Skin of body (tissue), 2 donors: Measurements from ENCODE around the gene ZNF865. TPM values are rescaled to one million over a fixed set of nuclear protein-coding genes. Genes with fewer than 3 reads are reported as not detected.

Experiments used
- DNase-seq: peaks from one replicate; lab custom pipeline; 2025; lab: John Stamatoyannopoulos, UW
- total RNA-seq: library from RNA; depleted of rRNA; stranded (reverse); fragments of >200 nt; gene quantifications from one replicate; pipeline ENCODE4 v1.2.3, GENCODE V29; 2014

ZNF865 gene
- total RNA-seq, 1 donor from 2014 or later: 2.1 TPM

DNA sequence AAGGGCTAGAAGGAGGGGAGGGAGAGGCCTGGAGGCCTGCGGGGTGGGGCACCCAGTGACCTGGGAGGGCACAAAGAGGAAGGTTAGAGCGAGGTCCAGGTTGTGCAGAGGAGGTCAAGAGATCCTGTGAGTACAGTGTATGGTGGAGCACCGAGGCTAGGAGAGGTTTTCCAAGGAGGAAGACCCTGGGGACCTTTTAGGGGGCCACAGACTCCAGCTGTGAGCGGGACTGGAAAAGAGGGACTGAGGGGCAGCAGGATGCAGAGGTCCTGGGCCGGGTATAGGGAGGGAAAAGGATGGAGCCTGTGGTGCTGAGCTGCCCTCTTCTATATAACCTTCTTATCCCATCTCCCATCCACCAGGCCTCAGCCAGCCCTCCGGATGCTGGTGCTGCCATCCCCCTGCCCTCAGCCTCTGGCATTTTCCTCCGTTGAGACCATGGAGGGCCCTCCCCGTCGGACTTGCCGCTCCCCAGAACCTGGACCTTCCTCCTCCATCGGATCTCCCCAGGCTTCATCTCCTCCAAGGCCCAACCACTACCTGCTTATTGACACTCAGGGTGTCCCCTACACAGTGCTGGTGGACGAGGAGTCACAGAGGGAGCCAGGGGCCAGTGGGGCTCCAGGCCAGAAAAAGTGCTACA, 38.9 kb downstream of the ZNF865 start:
- DNase-seq: no peak

GRCh38 chr19:55644842-55645511, 39.5 kb downstream of the ZNF865 start:
- DNase-seq: no peak

DNA sequence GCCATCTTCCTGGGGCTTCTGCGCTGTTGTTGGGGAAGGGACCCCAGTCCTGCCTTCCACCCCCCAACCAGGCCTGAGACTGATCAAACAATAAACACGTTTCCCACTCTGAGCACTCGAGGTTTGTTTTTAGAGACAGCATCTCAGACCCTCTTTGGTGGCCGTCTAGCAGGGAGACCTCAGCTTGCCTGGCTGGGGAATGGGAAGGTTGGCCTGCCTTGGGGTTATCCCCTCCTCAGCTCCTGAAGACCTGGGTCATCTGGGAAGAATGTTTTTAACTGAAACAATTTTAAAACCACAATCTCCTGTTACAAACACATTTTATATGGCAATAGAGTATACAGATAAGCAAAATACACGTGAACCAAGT, 40.0 kb downstream of the ZNF865 start:
- DNase-seq: no peak

- DNase-seq: no peak
Observed at GRCh38 chr19:55646889-55647731, 41.7 kb downstream of the ZNF865 start.

- DNase-seq: peak; percentile 86
Observed at GRCh38 chr19:55647732-55648584, 42.5 kb downstream of the ZNF865 start, which contains the start of gene CCDC106. Gene CCDC106, plus strand, starts transcription at chr19:55648212. Its CDS starts 835 bp downstream, at chr19:55649047.

GRCh38 chr19:55648585-55649267, 43.3 kb downstream of the ZNF865 start:
- no peak for DNase-seq

DNA sequence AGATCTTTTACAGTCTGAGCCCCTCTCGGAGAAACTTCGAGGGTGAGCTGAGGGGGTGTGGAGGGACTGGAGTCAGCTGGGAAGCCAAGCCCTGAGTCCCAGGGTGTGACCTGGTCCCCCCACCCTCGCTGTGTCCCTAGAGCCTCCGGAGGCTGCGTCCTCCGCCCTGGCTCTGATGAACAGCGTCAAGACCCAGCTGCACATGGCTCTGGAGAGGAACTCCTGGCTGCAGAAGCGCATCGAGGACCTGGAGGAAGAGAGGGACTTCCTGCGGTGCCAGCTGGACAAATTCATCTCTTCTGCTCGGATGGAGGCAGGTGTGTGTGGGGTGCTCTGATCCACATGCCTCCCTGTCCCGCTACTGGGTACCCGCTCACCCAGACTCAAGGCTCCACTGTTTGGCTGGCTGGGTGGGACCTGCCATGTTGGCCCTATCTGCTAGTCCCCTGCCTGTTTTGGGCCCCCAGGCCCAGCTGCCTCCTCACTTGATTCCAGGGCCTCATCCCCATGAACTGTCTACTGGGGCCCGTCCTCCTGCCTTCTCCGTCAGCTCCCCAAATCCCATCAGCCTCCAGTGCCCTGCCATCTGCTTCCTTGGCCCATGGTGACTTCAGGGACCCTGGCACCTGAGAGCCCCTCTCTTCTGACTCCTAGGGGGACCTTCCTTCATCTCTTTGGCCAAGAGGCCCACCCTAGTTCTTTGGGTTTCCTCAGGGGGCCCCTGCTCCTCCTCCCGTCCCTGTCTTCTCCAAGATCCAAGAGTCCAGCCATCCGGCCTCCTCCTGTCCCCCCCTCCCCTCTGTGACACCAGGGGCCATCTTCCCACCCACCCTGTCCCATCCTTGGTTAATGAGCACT, 44.0 kb downstream of the ZNF865 start:
- no peak for DNase-seq

DNA sequence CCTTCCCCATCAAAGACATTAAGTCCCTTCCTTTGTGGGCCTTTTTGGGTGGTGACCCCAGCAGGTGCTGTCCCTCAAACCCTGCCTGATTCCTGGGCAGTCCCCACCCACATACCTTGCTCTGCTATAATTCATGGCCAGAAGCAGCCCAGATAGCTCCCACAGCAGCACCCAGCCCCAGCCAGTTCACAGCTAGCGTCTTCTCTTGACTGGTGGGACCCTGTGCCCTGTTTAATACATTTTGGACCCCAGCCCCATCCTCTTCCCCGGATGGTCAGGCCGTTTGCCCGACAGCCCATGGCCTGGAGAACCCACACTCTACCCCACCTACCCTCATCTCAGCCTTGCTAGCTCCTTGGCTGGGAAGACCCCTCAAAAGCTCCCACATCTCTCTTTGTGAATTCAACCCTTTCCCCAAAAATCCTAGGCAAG, 44.7 kb downstream of the ZNF865 start:
- DNase-seq: no peak

GRCh38 chr19:55650602-55651230, 45.3 kb downstream of the ZNF865 start:
- DNase-seq: no peak

DNA sequence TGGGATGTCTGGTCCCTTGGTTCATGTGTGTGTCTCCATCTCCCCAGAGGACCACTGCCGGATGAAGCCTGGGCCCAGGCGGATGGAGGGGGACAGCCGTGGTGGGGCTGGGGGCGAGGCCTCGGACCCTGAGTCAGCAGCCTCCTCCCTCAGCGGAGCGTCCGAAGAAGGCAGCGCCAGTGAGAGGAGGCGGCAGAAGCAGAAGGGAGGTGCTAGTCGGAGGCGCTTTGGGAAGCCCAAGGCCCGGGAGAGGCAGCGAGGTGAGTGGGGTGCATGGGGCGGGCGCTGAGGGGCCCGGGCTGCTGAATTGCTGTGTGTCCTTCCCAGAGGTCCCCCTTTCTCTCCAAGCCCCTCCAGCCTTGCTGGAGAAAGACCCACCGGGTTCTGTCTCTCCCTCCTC, 45.8 kb downstream of the ZNF865 start:
- no peak for DNase-seq

DNA sequence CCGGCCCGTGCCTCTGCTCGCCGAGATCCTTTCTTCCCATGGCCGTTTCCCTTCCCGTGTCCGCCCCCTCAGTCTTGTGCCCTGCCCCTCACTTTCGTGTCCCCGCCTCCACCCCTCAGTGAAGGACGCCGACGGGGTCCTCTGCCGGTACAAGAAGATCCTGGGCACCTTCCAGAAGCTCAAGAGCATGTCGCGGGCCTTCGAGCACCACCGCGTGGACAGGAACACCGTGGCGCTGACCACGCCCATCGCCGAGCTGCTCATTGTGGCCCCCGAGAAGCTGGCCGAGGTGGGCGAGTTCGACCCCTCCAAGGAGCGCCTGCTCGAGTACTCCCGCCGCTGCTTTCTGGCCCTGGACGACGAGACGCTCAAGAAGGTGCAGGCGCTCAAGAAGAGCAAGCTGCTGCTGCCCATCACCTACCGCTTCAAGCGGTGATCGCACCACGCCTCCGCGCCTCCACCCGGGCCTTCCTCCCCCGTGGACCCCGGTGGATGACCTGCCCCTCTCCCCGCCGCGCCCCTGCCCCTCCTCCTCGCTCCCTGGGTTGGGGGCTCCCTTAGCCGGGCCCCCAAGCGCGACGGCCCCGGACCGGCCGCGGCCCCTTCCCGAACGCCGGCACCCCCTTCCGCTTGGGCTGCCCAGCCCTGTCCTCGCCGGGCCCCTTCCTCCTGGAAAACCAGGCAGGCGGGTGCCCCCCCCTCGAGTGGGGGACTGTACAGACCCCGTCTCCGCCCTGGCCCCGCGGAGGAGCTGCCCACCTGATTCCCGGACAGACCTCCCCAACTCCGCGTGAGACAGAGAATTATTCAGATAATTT, 47.1 kb downstream of the ZNF865 start:
- DNase-seq: no peak

- peak; percentile 99 for DNase-seq
Observed at GRCh38 chr19:55653651-55654322, 48.3 kb downstream of the ZNF865 start.

- peak; percentile 99 for DNase-seq
Observed at GRCh38 chr19:55654323-55654867, 48.9 kb downstream of the ZNF865 start.

DNA sequence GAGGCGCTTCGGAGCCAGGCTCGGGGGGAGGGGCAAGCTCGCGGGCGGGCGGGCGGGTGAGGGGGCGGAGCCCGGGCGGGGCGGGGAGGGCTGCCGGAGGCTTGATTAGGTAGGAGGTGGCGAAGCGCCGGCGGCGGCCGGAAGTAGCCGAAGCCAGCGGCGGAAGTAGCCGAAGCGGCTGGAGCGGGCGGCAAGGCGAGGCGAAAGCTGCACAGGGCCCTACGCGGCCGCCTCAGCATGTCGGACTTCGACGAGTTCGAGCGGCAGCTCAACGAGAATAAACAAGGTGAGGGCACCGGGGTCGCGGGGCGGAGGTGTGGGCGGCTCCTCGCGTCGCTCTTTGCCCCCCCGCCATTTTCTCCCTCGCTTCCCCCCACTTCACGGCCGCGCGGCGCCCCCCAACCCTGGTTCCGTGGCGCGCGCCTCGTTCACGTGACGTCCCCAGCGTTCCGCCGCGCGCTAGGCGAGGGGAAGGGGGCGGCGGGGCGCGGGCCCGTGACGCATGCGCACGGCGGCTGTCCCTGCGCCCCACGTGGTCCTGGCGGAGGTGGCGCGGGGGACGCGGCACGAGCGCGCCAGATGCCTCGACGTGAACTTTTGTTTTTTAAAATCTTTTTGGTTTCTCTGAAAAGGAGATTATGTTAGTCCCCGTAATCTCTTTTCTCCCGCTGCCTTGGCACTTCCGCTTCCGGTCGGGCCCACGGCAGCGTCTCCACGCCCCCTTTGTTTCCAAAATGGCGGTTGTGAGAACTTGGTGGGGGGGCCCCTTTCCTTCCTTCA, 49.6 kb downstream of the ZNF865 start, which contains the start of gene U2AF2:
Gene U2AF2, plus strand, starts transcription at position 168 of the 780 bp plus-strand sequence. Its CDS starts 70 bp downstream, at position 238.
- peak; percentile 80 for DNase-seq

DNA sequence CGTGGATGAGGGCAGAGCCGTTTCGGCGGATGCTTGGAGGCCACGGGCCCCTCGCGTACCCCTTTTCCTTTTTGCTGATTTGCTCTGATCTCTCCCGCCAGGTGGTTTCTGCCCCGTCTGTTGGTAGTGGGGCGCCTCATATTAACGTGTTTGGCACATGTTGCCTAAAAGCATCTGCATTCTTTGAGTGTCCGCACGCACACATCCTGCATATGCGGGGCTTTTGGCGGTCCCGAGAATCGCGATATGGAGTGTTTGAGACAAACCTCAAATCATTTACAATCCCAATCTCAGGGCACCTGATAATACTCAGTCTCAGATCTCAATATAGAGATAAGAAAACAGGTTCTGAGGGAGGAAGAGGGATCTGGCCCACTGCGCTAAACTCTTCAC, 50.2 kb downstream of the ZNF865 start:
- DNase-seq: peak; percentile 80

- no peak for DNase-seq
Observed at GRCh38 chr19:55656552-55656951, 51.1 kb downstream of the ZNF865 start.
